ENCODE results near the gene PPA2. TPM values are rescaled to one million over a fixed set of nuclear protein-coding genes. Genes with fewer than 3 reads are reported as not detected.

Gene PPA2
- total and polyA plus RNA-seq, 10 of the 15 experiments (the other 5 are each of a cell fraction or from before 2014, with no cell fraction given) = 93.8 to 293 (median 146) TPM

DNA sequence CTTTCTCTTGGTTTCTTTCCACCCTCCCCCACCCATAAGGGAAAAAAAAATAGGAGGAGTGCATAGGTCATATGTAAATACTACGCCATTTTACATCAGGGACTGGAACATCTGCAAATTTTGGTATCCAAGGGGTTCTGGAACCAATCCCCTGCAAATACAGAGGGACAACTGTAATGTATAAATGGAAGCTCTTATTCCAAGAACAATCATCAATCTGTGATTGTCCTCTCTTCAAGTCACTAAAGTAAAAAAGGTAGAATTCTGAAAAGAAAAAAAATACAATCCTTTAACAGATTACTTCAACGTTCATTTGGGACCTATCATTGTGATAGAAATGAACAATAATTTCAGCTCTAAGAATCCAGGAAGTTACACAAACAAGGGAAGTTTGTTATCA lies 13.6 kb downstream of the PPA2 start:
- H3K9me3 ChIP-seq (replicated peaks; ENCODE audit: control insufficient read depth, insufficient read depth, low read length) = peaks cover 17% of the 10 kb centered on the region; the same call in 2 of the 3 replicates
- intact Hi-C loops (cut with micrococcal nuclease; ENCODE audit: unreplicated experiment) = no loop called here
- peaks cover 0 to 4% of the 10 kb centered on the region in 2 experiments; a peak in 1 of 4 replicates for H3K36me3 ChIP-seq (ENCODE audit: control insufficient read depth in 2 of 2, insufficient read depth in 2 of 2, low read length in 1 of 2)
- H2AFZ ChIP-seq (ENCODE audit: control insufficient read depth, low read depth, low read length) = no peak overlapping the region
- BruUV-seq (replicated peaks) = no TSS peak
- H3K9ac ChIP-seq (ENCODE audit: control insufficient read depth, insufficient read depth, low read length) = no peak overlapping the region
- 95% methylated on average over 2 of the region's 2 CpGs for WGBS (ENCODE audit: insufficient coverage, insufficient replicate concordance, low lambda C conversion rate, missing lambda C conversion rate)
- H3K4me1 ChIP-seq (ENCODE audit: control insufficient read depth, insufficient read depth, low read length) = no peaks in the 10 kb centered on the region
- ChIA-PET RAD21 (ENCODE audit: unreplicated experiment) (interaction anchor here (1.0 to 1.5 kb wide), 4 partner anchors 11 to 319 kb away, joined by 3 to 6 read pairs (median 4); partner anchors contain the start of gene PPA2), POLR2A (no interaction called here), SMC1A (ENCODE audit: uncharacterized antibody, unreplicated experiment) (interaction anchor here (0.6 to 2.2 kb wide), 4 partner anchors 13 to 320 kb away, joined by 3 to 6 read pairs (median 4); partner anchors contain the start of gene PPA2), CTCF (interaction anchor here (1.1 to 2.8 kb wide), 4 partner anchors 11 to 210 kb away, joined by 3 to 11 read pairs (median 4); partner anchors contain the start of gene PPA2)
- ATAC-seq (no peak), DNase-seq (ENCODE audit: low read depth, low spot score) (no peak), FAIRE-seq (no peak)
- H4K20me1 ChIP-seq (ENCODE audit: control insufficient read depth, insufficient read depth) = no peaks in the 10 kb centered on the region
- no peak overlapping the region for H3K27ac ChIP-seq (ENCODE audit: control insufficient read depth, insufficient read depth)
- no peaks in the 10 kb centered on the region; the same call in none of the 2 replicates for H3K79me2 ChIP-seq (ENCODE audit: control insufficient read depth, insufficient read depth, low read length)
- no peak overlapping the region for H3K4me2 ChIP-seq (ENCODE audit: control insufficient read depth, insufficient read depth)
- no peaks in the 10 kb centered on the region for H3K27me3 ChIP-seq (replicated peaks in 1 of 2; ENCODE audit: control insufficient read depth in 2 of 2, insufficient read depth in 2 of 2, low read length in 1 of 2)
- no peak for TF ChIP-seq RELA (IDR thresholded peaks at IDR 0.05; ENCODE audit: borderline replicate concordance, partially characterized antibody)
- no peak for TF ChIP-seq NRF1 (conservative IDR thresholded peaks at IDR 0.05; ENCODE audit: low read depth, low read length)
- no peak for TF ChIP-seq SMARCA5 (IDR thresholded peaks at IDR 0.05)
- no peak for TF ChIP-seq IKZF2 (IDR thresholded peaks at IDR 0.05)
- no peak for TF ChIP-seq EP300 (IDR thresholded peaks at IDR 0.05; ENCODE audit: borderline replicate concordance in 1 of 2, control insufficient read depth in 1 of 2, low read depth in 2 of 2, low read length in 2 of 2)
- no peak for TF ChIP-seq BACH1 (IDR thresholded peaks at IDR 0.05; ENCODE audit: borderline replicate concordance)
- TF ChIP-seq BMI1 (IDR thresholded peaks at IDR 0.05; ENCODE audit: borderline replicate concordance) = no peak
- TF ChIP-seq, protein P1, sequence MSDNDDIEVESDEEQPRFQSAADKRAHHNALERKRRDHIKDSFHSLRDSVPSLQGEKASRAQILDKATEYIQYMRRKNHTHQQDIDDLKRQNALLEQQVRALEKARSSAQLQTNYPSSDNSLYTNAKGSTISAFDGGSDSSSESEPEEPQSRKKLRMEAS (IDR thresholded peaks at IDR 0.05; ENCODE audit: low read depth, low read length) = no peak
- no peak for TF ChIP-seq MYC (IDR thresholded peaks at IDR 0.05; ENCODE audit: insufficient read depth, insufficient read length, insufficient replicate concordance, low read length, severe bottlenecking)
- TF ChIP-seq IRF4 (IDR thresholded peaks at IDR 0.05; ENCODE audit: low read depth, low read length) = no peak
- TF ChIP-seq, protein P2, sequence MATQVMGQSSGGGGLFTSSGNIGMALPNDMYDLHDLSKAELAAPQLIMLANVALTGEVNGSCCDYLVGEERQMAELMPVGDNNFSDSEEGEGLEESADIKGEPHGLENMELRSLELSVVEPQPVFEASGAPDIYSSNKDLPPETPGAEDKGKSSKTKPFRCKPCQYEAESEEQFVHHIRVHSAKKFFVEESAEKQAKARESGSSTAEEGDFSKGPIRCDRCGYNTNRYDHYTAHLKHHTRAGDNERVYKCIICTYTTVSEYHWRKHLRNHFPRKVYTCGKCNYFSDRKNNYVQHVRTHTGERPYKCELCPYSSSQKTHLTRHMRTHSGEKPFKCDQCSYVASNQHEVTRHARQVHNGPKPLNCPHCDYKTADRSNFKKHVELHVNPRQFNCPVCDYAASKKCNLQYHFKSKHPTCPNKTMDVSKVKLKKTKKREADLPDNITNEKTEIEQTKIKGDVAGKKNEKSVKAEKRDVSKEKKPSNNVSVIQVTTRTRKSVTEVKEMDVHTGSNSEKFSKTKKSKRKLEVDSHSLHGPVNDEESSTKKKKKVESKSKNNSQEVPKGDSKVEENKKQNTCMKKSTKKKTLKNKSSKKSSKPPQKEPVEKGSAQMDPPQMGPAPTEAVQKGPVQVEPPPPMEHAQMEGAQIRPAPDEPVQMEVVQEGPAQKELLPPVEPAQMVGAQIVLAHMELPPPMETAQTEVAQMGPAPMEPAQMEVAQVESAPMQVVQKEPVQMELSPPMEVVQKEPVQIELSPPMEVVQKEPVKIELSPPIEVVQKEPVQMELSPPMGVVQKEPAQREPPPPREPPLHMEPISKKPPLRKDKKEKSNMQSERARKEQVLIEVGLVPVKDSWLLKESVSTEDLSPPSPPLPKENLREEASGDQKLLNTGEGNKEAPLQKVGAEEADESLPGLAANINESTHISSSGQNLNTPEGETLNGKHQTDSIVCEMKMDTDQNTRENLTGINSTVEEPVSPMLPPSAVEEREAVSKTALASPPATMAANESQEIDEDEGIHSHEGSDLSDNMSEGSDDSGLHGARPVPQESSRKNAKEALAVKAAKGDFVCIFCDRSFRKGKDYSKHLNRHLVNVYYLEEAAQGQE (IDR thresholded peaks at IDR 0.05; ENCODE audit: low read depth, low read length) = no peak
- TF ChIP-seq, protein P3, sequence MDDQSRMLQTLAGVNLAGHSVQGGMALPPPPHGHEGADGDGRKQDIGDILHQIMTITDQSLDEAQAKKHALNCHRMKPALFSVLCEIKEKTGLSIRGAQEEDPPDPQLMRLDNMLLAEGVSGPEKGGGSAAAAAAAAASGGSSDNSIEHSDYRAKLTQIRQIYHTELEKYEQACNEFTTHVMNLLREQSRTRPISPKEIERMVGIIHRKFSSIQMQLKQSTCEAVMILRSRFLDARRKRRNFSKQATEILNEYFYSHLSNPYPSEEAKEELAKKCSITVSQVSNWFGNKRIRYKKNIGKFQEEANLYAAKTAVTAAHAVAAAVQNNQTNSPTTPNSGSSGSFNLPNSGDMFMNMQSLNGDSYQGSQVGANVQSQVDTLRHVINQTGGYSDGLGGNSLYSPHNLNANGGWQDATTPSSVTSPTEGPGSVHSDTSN (IDR thresholded peaks at IDR 0.05; ENCODE audit: insufficient replicate concordance, low read depth, low read length) = no peak
- TF ChIP-seq CREB1 (IDR thresholded peaks at IDR 0.05; ENCODE audit: low read depth) = no peak
- no peak for TF ChIP-seq ZZZ3 (IDR thresholded peaks at IDR 0.05; ENCODE audit: control insufficient read depth, insufficient read length, low read depth)
- TF ChIP-seq ETV6 (conservative IDR thresholded peaks at IDR 0.05 in 1 of 2, IDR thresholded peaks at IDR 0.05 in 1 of 2; ENCODE audit: borderline replicate concordance in 1 of 2, low read depth in 1 of 2) = no peak
- in situ Hi-C loops (cut with MboI) = loop anchor here (25.0 kb wide), 1 partner anchor 1398 kb away; no protein-coding TSS in a partner anchor
- H3K4me3 ChIP-seq = no peak overlapping the region

All from GM12878 (cell line).